GM19238 (cell line): ENCODE measurements around the gene GRM1.

ENCODE experiments used
- DNase-seq: peaks from one replicate; pipeline ENCODE4 v3.0.0; 2011; ENCODE audit warnings: low spot score; ENCODE audit not compliant: insufficient read length

Gene GRM1

DNA sequence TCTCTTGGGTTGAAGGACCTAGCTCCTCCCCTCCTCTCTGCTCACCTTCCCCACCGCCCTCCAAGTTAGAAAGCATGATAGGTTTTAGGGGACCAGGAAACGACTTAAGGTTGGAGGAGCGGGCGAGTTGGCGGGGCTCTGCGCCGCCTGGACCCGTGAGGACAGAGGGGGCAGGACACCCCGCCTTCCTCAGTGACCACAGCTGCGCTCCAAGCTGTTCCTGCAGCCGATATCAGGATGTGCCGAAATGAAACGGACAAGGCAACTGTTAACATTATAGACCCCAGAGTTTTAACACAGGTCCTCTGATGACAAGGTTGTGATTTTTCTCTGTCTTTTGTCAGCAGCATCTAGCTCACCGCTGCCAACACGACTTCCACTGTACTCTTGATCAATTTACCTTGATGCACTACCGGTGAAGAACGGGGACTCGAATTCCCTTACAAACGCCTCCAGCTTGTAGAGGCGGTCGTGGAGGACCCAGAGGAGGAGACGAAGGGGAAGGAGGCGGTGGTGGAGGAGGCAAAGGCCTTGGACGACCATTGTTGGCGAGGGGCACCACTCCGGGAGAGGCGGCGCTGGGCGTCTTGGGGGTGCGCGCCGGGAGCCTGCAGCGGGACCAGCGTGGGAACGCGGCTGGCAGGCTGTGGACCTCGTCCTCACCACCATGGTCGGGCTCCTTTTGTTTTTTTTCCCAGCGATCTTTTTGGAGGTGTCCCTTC, at the start of gene GRM1:
GRM1 (plus strand) TSS at position 212 of the 722 bp plus-strand sequence; CDS start at position 668, 456 bp downstream.
- DNase-seq: no peak

GRCh38 chr6:146009338-146009737, 19.5 kb upstream of the GRM1 start:
- DNase-seq: no peak

DNA sequence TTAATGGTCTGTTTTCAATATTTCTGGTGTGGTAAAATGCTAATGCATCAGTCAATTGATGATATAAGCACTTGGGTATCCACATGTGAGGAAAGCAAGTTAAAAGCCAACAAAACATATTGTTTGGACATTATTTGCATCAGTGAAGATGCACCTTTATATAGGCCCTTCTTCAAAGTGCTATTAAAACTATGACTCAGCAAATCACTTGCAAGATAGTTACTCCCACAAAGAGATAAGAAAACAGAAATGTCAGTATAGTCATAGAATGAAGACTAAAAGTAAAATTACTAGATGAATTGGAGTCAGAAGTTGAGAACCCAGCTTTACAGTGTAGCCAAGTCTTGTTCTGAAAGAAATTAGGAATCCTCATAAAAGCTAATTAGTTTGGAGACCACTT, 14.6 kb upstream of the GRM1 start:
- no peak for DNase-seq

GRCh38 chr6:146017672-146018071, 11.2 kb upstream of the GRM1 start:
- no peak for DNase-seq

GRCh38 chr6:146026873-146027272, 2.0 kb upstream of the GRM1 start:
- DNase-seq: no peak

GRCh38 chr6:146027586-146028251, 1.1 kb upstream of the GRM1 start:
- DNase-seq: no peak

GRCh38 chr6:146028252-146028795, 538 bp upstream of the GRM1 start:
- peak; percentile 18 for DNase-seq

- no peak for DNase-seq
Observed at GRCh38 chr6:146029573-146030184, 817 bp downstream of the GRM1 start.

DNA sequence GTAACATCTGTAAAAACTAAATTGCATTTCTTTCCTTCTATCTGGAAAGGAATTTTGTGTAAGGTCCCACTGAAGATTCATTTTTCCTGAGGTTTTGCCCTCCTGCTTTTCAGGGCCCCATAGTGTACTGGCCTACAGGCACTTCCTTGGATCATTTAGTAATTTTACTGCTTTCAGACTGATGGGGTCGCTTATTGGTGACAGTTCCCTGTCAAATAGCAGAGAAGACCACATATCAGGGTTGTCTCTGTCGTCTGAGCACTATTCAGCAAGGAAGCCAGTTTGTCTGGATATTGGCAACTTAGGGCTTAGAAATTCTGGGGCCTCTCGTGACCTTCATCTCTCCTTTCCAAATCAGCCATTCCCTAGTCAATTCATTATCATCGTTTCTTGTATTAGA, 3.5 kb downstream of the GRM1 start:
- DNase-seq: no peak

DNA sequence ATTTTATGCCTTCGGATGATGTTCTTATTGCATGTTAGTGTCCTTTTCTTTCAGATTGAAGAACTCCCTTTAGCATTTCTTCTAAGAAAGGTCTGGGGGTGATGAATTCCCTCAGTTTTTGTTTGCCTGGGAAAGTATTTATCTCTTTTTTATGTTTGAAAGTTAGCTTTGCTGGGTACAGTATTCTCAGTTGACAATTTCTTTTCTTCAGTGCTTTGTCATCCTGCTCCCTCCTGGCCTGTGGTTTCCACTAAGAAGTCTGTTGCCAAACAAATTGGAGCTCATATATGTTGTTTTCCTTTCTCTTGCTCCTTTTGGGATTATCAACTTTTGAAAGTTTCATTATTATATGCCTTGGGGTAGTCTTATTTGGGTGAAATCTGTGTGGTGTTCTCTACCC, 11.5 kb downstream of the GRM1 start:
- no peak for DNase-seq

DNA sequence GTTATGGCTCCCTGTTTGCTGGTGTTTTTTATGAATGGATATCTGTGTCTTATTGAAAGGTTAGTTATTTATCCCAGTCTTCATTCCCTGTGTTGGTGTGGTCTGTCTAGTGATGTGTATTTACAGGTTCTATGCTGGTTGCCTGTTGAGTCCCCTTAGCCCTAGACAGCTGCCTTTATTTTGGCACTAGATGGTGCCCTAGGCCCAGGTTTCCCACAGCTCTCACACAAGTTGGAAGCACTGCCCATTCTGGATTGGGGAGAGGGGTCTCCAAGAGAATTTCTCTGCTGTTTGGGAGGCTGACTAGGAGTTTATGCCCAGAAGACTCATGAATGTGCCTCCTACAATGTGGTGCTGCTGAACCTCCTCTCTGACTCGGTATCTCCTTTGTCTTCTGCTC, 12.4 kb downstream of the GRM1 start:
- DNase-seq: no peak

DNA sequence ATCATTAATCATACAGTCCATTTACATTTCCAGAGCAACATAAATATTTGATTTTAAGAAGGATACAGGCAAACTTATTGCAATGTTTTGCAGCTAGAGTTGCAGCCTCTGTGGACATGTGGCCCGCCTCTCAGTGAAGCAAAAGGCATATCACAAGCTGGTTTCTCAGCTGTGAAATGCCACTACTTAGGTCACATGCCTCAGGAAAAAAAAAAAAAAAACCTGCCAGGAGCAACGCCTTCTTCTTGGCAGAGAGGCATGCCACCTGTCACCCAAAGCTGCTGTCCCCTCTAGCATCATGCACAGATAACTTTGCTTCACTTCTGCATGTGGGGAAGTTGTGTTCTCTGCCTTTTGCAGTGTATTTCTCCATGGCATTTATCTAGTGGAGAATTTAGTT, 18.5 kb downstream of the GRM1 start:
- DNase-seq: no peak

- no peak for DNase-seq
Observed at GRCh38 chr6:146050168-146050567, 21.3 kb downstream of the GRM1 start.

DNA sequence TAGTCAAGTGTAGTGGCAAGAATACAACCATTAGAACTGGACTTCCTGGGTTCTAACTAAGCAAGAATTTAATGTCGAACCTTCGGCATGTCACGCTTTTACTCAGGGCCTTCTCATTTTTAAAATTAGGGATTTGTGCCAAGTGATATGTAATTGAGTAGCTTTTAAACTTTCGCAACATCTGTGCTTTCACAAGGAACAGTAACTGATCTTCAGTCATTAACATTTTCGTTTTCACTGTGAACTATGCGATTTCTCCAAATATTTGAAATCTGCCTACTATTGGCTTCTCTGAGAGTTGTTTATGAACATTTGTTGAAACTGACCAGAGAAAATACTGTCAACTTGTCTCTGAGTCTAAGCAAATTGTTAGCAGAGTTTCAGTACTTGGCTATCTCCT, 27.6 kb downstream of the GRM1 start:
- no peak for DNase-seq

GRCh38 chr6:146065690-146066089, 36.8 kb downstream of the GRM1 start:
- DNase-seq: no peak

- no peak for DNase-seq
Observed at GRCh38 chr6:146066506-146066905, 37.6 kb downstream of the GRM1 start.

- DNase-seq: no peak
Observed at GRCh38 chr6:146071781-146072180, 42.9 kb downstream of the GRM1 start.

- no peak for DNase-seq
Observed at GRCh38 chr6:146077992-146078391, 49.1 kb downstream of the GRM1 start.

GRCh38 chr6:146087386-146087785, 58.5 kb downstream of the GRM1 start:
- DNase-seq: no peak

DNA sequence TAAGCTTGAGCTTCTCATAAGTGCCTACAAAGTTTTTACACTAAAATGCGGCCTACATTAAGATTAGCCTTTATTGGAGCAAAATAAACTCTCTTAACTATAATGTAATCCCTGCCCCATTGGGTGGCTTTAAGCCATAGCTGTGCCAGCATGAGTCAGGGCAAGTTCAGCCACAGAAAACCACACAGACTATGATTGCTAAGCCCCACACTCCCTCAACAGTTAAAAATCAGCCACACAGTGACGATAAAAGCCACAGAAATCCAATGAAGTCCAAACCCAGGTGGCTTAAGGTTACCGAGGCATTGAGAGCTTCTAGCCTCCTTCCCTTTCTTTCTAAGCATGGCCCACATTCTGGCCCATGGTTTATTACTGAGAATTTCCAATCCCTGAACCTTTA, 61.6 kb downstream of the GRM1 start:
- DNase-seq: no peak

GRCh38 chr6:146092961-146093686, 64.3 kb downstream of the GRM1 start:
- no peak for DNase-seq

- DNase-seq: no peak
Observed at GRCh38 chr6:146095481-146095880, 66.6 kb downstream of the GRM1 start.
